Tracheal epithelial cell (primary cell): ENCODE data around the gene SNTB2. TPM values are rescaled to one million over a fixed set of nuclear protein-coding genes. Genes with fewer than 3 reads are reported as not detected.

Experiments
- total RNA-seq: library from RNA; depleted of rRNA; stranded (reverse); fragments of >200 nt; gene quantifications from 2 replicates; pipeline ENCODE4 v1.2.1, GENCODE V29; 2014

The SNTB2 gene
- 11.5 and 13.3 TPM in 2 replicates for total RNA-seq

DNA sequence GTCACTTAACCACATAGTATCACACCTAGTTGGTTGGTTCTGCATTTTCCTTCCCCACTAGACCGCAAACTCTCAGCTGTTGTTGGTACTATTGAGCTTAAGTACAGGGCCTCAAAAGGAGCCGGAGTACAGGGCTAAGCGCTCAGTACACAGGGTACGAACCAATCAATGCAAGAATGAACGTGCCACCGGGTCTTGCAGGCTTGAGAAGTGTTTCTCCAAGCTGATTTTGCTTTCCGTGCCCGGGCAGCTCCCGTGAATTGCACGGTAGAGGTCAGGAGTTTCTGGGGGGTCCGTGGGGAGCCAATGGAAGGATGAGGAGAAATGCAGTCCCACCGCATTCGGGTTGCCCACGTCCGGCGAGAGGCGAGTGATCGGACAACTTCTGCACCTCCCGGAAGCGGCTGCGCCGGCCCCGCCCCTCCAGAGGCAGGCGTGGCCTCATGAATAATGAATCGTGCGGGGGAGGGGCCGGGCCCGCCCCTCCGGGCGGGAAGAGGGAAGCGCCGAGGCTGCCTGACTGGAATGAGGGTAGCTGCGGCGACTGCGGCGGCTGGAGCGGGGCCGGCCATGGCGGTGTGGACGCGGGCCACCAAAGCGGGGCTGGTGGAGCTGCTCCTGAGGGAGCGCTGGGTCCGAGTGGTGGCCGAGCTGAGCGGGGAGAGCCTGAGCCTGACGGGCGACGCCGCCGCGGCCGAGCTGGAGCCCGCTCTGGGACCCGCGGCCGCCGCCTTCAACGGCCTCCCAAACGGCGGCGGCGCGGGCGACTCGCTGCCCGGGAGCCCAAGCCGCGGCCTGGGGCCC is at the start of gene SNTB2:
Gene SNTB2, plus strand, starts transcription at position 523 of the 804 bp plus-strand sequence. Its CDS starts 3 bp downstream, at position 526.

DNA sequence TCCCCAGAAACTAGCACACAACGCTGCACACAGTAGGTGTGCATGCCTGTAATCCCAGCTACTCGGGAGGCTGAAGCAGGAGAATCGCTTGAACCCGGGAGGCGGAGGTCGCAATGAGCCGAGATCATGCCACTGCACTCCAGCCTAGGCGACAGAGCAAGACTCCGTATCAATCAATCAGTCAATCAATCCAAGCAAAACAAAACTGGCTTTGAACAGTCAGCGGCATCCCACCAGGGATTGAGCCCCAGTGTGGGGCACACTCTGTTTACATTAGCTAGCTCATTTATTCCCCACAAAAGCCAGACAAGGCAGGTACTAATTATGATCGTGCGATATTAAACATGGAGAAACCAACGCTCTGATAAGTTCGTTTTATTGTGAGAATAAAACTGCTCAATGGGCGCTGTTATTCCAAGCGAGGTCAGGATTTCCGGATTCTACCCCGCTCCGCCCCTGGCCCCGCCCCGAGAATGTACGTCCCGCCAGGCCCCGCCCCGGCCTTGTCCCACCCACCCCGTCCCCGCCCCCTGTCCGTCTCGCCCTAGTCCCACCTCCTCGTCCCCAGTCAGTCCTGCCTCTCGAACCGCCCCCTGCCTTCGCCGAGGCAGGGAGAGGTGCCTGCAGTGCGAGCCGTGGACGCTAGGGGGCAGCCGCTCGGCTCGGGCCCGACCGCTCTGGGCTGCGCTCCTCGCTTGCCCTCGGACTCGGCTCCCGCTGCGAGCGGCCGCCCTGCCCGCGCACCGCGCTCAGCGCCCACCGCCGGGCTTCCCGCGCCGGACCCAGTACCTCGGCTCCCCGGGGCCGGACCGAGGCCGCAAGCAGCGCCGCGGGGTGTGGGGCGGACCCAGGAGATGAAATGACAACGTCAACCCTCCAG is 123.9 kb downstream of the SNTB2 start, which contains the start of gene VPS4A:
Gene VPS4A, plus strand, starts transcription at position 698 of the 880 bp plus-strand sequence. Its CDS starts 162 bp downstream, at position 860.

DNA sequence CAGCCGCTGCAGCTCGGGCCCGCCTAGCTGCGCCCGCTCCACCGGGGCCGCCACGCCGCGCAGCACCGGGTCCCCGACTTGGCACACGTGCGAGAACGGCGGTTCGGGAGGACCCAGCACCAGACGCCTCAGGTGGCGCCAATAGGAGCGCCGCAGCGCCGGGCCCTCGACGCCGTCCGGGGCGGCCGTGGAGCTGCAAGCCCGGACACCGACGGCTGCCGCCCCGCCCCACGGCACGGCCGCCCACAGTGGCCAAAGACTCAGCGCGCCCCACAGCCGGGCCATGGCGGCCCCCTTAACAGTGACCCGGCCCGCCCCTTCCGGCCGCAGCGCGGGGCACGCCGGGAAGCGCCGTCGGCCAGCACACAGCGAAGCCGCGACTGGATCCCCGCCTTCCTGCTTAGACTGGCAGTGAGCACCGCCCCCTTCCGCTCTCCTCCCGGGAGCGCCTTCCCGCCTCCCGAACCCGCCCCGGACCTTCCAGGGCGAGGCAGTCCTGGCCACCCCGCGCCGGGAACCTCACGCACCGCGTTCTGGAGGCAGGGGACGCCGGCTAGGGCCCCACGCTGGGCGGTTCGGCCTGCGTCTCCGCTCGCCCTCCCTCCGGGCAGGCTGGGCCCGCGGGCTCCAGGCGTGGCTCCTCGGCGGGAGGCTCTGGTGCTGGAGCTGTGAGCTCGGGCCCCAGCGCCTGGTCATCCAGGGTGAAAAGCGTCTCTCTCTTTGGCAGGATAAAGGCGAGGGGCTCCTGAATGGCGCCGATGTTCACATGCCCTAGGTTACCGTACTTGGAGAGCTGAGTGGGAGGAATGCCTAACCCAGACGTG is 143.5 kb downstream of the SNTB2 start, which contains the start of gene PDF:
Gene PDF, minus strand, starts transcription at position 303 of the 824 bp plus-strand sequence. Its CDS starts 18 bp downstream, at position 285.

DNA sequence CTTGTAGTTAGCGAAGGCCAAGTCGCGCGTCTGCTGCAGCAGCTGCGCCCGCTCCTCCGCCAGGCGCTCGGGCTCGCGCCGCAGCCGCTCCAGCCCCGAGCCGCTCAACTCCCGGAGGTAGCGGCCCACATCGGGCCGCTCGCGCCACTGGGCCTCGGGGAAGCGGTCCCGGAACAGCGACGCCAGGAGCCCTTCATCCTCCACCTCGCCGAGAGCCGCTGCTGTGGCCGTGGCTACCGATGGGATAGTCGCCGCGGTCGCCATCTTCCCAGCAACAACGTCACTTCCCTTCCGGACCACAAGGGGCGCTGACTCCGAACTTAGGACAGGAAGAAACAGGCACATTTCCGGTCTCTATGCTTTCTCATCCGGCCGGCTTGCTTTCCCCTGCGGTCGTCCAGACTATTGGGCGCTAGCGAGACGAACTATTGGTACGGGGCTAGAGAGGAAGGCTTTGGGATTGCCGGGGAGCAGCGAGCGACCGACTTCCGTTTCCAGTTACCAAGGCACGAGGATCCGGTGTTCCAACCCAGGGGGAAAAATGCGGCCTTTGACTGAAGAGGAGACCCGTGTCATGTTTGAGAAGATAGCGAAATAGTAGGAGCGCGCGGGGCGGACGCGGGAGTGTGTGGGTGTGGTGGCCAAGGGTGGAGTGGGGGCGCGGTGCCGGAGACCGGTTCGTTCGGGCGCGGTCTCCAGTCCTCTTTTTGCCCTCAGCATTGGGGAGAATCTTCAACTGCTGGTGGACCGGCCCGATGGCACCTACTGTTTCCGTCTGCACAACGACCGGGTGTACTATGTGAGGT is 152.5 kb downstream of the SNTB2 start, which contains the start of the genes COG8 and NIP7:
Gene COG8, minus strand, starts transcription at position 276 of the 806 bp plus-strand sequence. Its CDS starts 12 bp downstream, at position 264.
Gene NIP7, plus strand, starts transcription at position 484 of the 806 bp plus-strand sequence. Its CDS starts 58 bp downstream, at position 542.

DNA sequence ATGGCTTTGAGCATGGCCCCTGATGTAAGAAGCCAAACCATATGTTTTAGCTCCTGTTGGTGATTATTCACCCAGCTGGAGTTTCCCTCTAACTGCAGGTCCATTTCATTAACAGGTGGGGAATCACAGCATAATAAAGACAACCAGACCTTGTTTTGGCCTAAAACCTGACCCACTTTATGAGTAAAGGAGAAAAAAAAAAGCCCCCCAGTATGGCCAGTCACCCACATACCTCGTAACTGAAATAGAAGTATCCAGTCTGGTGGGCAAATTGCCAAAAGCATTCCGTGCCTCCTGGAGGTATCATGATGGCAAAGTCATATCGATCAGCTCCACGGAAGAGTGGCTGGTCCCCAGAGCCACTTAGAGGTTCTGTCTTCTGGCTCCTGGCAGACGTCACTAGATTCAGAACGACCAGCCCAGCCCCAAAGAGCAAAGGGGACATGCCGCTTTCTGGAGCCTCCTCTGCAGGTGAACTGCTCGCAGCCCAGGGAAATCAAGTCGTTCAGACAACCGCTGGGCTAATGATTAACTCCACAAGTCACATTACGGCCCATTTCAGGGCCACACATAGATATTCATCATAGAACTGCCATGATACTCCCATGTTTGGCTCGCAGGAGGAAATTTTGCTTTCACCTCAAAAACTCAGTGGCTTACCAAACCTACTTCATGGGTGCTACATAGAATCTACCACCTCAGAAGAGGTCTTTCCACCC is 164.5 kb downstream of the SNTB2 start, which contains the start of gene TMED6:
Gene TMED6, minus strand, starts transcription at position 478 of the 719 bp plus-strand sequence. Its CDS starts 33 bp downstream, at position 445.

Other genes with a start within 250 kb of the SNTB2 start
- 15.6 and 35.4 TPM in 2 replicates for gene HAS3, start 81.5 kb upstream of the SNTB2 start, total RNA-seq
- gene CHTF8, start 54.6 kb upstream of the SNTB2 start, total RNA-seq, result 41.4 and 62.7 TPM in 2 replicates
- 20.9 and 24.6 TPM in 2 replicates for gene UTP4, start 54.5 kb upstream of the SNTB2 start, total RNA-seq
- gene VPS4A, start 124.2 kb downstream of the SNTB2 start, total RNA-seq, result 41.6 and 45.5 TPM in 2 replicates
- gene PDF, start 143.4 kb downstream of the SNTB2 start, total RNA-seq, result 25.4 and 34.9 TPM in 2 replicates
- 21.9 and 33.2 TPM in 2 replicates for gene COG8, start 152.4 kb downstream of the SNTB2 start, total RNA-seq
- gene NIP7, start 152.6 kb downstream of the SNTB2 start, total RNA-seq, result 36.7 and 37.1 TPM in 2 replicates
- gene TMED6, start 164.6 kb downstream of the SNTB2 start, total RNA-seq, result not detected in 2 replicates
- 6.3 and 7.2 TPM in 2 replicates for gene TERF2, start 198.8 kb downstream of the SNTB2 start, total RNA-seq
- gene CYB5B, start 237.5 kb downstream of the SNTB2 start, total RNA-seq, result 71.0 and 76.4 TPM in 2 replicates